Mesenteric fat pad (tissue), 1 donor: Measurements from ENCODE around the gene KCNJ1. TPM values are rescaled to one million over a fixed set of nuclear protein-coding genes. Genes with fewer than 3 reads are reported as not detected.

Experiments used
- DNase-seq: peaks from one replicate; pipeline ENCODE4 v3.0.0-alpha.2; 2020; ENCODE audit warnings: low spot score
- total RNA-seq: library from RNA; stranded (reverse); fragmentation: NEBNext Ultra II Directional; extraction: Animal tissue kit (Norgen Biotek cat#: 25700); gene quantifications from one replicate; pipeline ENCODE4 v1.2.1, GENCODE V29; 2021
- donor health status: DM: yes; HTN: yes; CAD: no.

KCNJ1 gene
- total RNA-seq, 1 donor from 2014 or later: not detected

- DNase-seq: no peak
These were observed 17.0 kb upstream of the KCNJ1 start for GRCh38 chr11:128884054-128884453.

DNA sequence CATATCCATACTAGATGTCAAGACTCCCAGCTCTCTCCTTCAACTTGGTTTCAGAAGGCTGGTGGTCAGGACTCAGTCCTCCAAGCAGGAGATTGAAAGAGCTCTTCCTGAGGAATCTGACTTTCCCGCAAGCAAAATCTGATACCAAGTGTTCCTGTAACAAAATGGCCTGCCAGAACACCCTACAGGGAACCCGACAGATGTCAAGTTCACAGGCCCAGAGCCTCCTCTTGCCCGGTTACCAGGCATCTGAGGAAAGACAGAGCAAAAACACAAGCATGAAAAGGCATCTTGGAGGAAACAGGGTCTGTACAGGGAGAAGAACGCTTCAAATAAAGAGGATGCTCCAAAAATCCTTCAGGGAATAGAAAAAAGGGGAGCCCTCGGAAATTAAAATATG is 15.4 kb upstream of the KCNJ1 start:
- peak; percentile 11 for DNase-seq

- peak; percentile 55 for DNase-seq
These were observed 14.1 kb upstream of the KCNJ1 start for GRCh38 chr11:128881221-128881620.

GRCh38 chr11:128879817-128880216 is 12.7 kb upstream of the KCNJ1 start:
- DNase-seq: peak; percentile 69

DNA sequence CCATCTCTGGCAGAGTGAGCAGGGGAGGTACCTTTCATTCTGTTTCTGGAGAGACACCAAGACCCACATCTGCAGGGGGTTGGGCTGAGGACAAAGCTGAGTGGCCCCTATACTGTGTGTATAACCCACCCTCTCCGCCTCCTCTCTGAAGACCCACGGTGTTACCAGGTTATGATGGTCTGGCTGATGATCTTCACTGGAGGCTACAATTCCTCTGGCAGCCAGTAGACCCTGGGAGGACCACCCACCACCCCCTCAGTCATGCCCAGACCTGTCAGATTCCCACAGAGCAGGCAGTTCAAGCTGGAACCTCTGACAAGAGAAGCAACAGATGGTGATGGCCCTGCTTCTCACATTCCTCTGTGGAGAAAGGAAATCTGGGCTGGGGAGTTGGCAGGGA is 11.4 kb upstream of the KCNJ1 start:
- peak; percentile 18 for DNase-seq

DNA sequence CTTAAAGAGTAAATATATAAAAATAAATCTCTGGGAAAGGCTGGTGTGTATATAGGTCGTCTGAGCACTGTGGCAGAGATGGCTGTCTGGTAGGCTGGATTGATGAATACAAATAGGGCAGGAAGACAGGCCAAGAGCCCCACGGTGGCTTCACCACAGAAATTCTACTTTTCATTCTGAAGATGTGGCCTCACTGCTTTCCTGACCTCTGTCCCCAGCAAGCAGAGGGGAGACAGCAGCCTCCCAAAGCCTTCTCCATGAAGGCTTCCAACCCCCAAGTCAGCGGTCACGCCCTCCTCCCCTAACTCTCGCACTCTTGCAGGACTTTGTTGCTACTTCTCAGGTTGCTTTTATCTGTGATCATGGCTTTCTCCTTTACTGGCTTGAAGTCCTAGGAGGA is 10.6 kb upstream of the KCNJ1 start:
- peak; percentile 76 for DNase-seq

GRCh38 chr11:128876133-128876650 is 9.1 kb upstream of the KCNJ1 start:
- DNase-seq: peak; percentile 75

DNA sequence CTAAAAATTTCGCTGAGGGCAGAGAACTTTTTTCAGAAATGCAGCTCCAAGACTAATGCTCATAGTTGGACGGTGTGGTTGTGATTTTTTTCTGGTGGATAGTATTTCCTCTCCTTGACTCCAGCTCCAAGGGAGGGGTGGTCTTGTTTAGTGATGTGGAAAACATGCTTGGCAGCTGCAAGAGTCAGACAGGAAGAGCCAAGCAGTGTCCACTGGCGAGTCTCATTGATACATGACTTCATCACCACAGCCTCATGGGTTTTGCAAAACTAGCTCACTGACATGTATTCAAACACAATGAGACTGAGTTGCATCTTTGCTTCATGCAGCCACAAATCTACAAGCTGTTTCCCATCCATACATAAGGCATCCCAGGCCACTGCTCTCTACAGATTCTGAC is 7.3 kb upstream of the KCNJ1 start:
- peak; percentile 18 for DNase-seq

DNA sequence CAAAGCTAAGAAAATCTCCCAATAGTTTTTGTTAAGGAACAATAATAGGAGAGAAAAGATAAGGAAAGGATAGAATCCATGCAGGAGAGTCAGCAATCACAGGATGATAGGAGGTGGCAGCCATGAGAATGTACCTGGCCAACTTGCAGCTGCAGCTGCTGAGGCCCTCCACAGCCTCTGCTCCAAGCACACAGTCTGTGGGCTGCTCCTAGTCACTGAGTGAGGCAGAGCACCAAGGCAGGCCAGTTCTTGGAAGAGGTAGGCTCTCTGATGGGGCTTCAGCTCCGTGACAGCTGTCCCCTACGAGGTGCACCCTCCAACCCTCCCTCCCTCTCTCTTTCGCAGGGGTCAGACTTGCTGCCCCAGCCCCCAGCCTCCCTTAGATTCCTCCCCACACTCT is 5.5 kb upstream of the KCNJ1 start:
- peak; percentile 28 for DNase-seq

- peak; percentile 22 for DNase-seq
These were observed 5.0 kb upstream of the KCNJ1 start for GRCh38 chr11:128872094-128872493.

DNA sequence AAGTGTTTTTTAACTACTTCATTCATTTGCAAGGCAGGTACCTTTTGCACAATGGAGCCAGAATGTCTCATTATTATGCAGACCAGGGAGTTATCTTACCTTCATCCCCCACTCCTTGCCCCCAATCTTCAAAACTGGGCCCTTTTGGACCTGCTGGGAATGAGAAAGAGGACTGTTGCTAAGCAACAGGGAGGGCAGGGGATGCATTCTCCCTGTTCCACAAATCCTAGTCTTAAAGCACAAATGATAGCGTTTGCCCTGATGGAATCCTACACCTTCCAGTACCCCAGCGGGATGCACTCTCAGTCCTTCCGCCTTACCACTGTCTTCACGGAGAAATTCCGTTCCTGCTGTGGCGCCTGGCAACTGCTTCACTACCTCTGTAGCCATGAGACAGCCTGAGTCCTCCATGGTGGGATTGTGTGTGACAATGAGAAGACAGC is 4.1 kb upstream of the KCNJ1 start:
- DNase-seq: no peak

GRCh38 chr11:128868841-128869671 is 2.0 kb upstream of the KCNJ1 start:
- no peak for DNase-seq

- DNase-seq: peak; percentile 28
These were observed 1.6 kb downstream of the KCNJ1 start for GRCh38 chr11:128865490-128865889.

GRCh38 chr11:128862908-128863660 is 4.0 kb downstream of the KCNJ1 start:
- DNase-seq: no peak

DNA sequence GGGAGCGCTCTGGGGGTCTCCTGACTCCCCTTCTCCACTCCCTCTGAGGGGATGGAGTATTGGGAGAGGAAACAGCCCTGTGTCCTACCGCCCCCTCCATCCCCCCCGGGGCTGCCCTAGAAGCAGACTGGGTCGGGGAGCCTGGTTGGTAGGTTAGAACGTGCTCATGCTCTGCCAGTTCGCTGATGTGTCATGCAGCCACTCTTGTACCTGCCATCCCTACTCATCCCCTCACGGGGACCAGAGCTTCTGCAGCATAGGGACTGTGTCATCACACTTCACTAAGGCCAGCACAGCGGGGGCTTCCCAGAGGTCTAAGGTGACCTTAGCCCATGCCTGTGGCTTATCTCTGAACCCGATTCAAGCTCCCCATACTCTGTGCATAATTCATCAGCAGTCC is 4.7 kb downstream of the KCNJ1 start:
- DNase-seq: peak; percentile 60

- no peak for DNase-seq
These were observed 6.3 kb downstream of the KCNJ1 start for GRCh38 chr11:128860571-128861361.

- no peak for DNase-seq
These were observed 7.3 kb downstream of the KCNJ1 start for GRCh38 chr11:128859563-128860441.

DNA sequence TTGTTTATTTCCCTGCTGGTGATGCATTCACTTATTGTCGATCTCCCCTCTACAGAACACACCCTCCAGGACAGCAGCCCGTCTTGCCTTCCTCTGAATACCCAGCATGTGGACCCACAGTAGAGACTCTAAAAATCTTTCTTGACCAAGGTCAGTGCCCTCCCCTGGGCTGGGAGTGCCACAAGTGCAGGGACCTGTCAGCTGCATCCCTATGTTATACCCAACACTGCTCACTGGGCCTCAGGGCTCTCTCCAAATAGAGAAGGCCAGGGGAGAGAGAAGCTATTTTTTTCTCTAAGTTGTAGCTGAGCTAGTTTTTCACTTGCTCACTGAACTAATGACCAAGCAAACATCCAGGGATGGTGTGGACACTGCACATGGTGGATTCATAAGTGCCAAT is 9.8 kb downstream of the KCNJ1 start:
- DNase-seq: no peak

DNA sequence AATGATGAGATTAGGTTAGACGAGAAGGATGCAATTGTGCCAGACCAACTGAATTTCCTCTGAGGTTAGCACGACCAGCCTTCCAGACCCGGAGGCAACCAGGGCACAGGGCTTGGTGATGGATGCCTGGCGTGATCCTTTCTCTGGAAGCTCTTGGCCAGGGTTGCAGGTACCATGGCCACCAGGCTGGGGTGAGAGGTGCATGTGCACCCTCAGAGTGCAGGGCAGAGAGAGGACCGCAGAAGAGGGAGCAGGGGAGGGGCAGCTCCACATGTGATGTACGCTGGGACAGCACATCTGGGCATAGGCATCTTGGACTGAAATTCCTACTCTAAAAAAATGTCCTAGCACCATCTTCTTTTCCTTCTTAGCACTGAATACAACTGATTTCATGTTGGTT is 10.9 kb downstream of the KCNJ1 start:
- DNase-seq: no peak

DNA sequence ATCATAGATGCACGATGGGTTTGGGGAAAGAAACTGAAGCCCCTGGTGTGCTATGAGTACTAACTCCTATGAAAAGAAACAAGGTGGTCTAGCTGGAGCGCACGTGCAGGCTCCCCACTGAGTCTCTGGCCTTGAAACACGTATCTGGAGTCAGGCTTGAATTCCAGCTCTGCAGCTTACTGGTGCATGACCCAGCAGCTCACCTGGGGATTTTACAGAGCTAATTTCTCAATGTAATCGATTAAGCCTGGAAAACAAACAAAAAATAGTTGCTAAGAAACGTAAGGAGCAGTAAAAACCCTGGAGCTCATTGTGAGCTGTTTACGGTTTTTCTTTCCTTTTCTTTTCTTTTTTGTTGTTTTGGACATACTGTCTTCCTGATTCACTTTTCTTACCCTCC is 12.3 kb downstream of the KCNJ1 start:
- DNase-seq: no peak
